GM10248 (cell line): ENCODE data around the gene ARHGAP26.
"Not testable (repeated sequence)": the region's sequence is repeated elsewhere in the genome, so short reads cannot be mapped to it uniquely, and the experiment has no call there.

ENCODE experiments used
- CTCF ChIA-PET: fragments of 300-600 bp; sonication (Branson Sonifier 250); formaldehyde crosslinking; extraction: SDS; loops from one replicate; lab custom pipeline; 2021; ENCODE audit warnings: antibody characterized with exemption; lab: Yijun Ruan, JAX
- POLR2A ChIA-PET: fragments of 350-650 bp; sonication (Branson Sonifier 250); formaldehyde crosslinking; extraction: SDS; loops from one replicate; lab custom pipeline; 2020; ENCODE audit warnings: antibody characterized with exemption; lab: Yijun Ruan, JAX
- DNase-seq: peaks from one replicate; pipeline ENCODE4 v3.0.0; 2012; ENCODE audit errors: extremely low spot score
- CTCF ChIP-seq: IDR thresholded peaks from 2 replicates; pipeline ENCODE4 v1.5.1; 2012; ENCODE audit warnings: mild to moderate bottlenecking, low read depth; ENCODE audit errors: extremely low read depth, missing control alignments, control extremely low read depth

The ARHGAP26 gene

GRCh38 chr5:142920849-142921612 is 150.9 kb downstream of the ARHGAP26 start:
- no peak for TF ChIP-seq CTCF
- ChIA-PET CTCF (interaction anchor here (0.7 to 4.4 kb wide), 26 partner anchors 8 to 1275 kb away, joined by 3 to 25 read pairs (median 4); partner anchors contain the start of genes KCTD16, NR3C1 and YIPF5), POLR2A (no interaction called here)
- DNase-seq: no peak

GRCh38 chr5:142922223-142922952 is 152.2 kb downstream of the ARHGAP26 start:
- POLR2A ChIA-PET: no interaction called here
- TF ChIP-seq CTCF: peak; percentile 44

GRCh38 chr5:142924135-142924883 is 154.1 kb downstream of the ARHGAP26 start:
- ChIA-PET POLR2A (no interaction called here), CTCF (interaction anchor here (0.8 to 4.4 kb wide), 13 partner anchors 8 to 1260 kb away, joined by 3 to 25 read pairs (median 5); no protein-coding TSS in a partner anchor)
- peak; percentile 35 for DNase-seq
- TF ChIP-seq CTCF: peak; percentile 50

More at GRCh38 chr5:142922223-142922952, 152.2 kb downstream of the ARHGAP26 start:
- peak; percentile 49 for DNase-seq
- CTCF ChIA-PET: interaction anchor here (0.9 to 4.4 kb wide), 30 partner anchors 10 to 1281 kb away, joined by 3 to 25 read pairs (median 4); partner anchors contain the start of genes KCTD16, NR3C1 and YIPF5

- ChIA-PET POLR2A (no interaction called here), CTCF (interaction anchor here (0.7 to 2.4 kb wide), 12 partner anchors 9 to 1267 kb away, joined by 3 to 7 read pairs (median 5); no protein-coding TSS in a partner anchor)
- no peak for DNase-seq
- TF ChIP-seq CTCF: no peak
Measured at GRCh38 chr5:142925795-142926194, 155.6 kb downstream of the ARHGAP26 start.

GRCh38 chr5:142926549-142926948 is 156.4 kb downstream of the ARHGAP26 start:
- no peak for TF ChIP-seq CTCF
- ChIA-PET POLR2A (no interaction called here), CTCF (interaction anchor here (0.8 to 2.4 kb wide), 8 partner anchors 12 to 1266 kb away, joined by 3 to 7 read pairs (median 6); no protein-coding TSS in a partner anchor)
- DNase-seq: no peak

GRCh38 chr5:142928999-142929398 is 158.8 kb downstream of the ARHGAP26 start:
- POLR2A ChIA-PET, DNase-seq: not testable (repeated sequence)
- CTCF ChIA-PET: interaction anchor here (1.2 to 3.0 kb wide), 3 partner anchors 10 to 30 kb away, joined by 3 to 10 read pairs (median 4); no protein-coding TSS in a partner anchor
